Measurements from ENCODE around the gene PSMD12. TPM values are rescaled to one million over a fixed set of nuclear protein-coding genes. Genes with fewer than 3 reads are reported as not detected.

PSMD12 gene
- polyA plus RNA-seq, 1 donor from 2014 or later: 24.1 TPM

- no peaks in the 10 kb centered on the region for H3K36me3 ChIP-seq (ENCODE audit: insufficient read depth, low read length)
Measured at GRCh38 chr17:67375716-67376115, 9.3 kb upstream of the PSMD12 start.

GRCh38 chr17:67375054-67375427 is 8.7 kb upstream of the PSMD12 start:
- Histone ChIP-seq H3K9me2 (ENCODE audit: insufficient read depth, low read length) (no peaks in the 10 kb centered on the region), H3K79me2 (replicated peaks; ENCODE audit: insufficient read depth, low read length) (peaks cover 10% of the 10 kb centered on the region), H2AFZ (ENCODE audit: low read depth, low read length) (no peak overlapping the region), H3K4me3 (ENCODE audit: low read length) (no peak overlapping the region), H3K27ac (ENCODE audit: low read length) (no peak overlapping the region), H4K20me1 (ENCODE audit: insufficient read depth) (no peaks in the 10 kb centered on the region), H3K4me2 (ENCODE audit: low read length) (no peak overlapping the region), H3K27me3 (ENCODE audit: insufficient read depth, low read depth, low read length) (no peaks in the 10 kb centered on the region), H3F3A (ENCODE audit: insufficient read depth, low read length, poor library complexity, severe bottlenecking) (no peaks in the 10 kb centered on the region), H3K36me3 (ENCODE audit: insufficient read depth, low read length) (no peaks in the 10 kb centered on the region), H3K9ac (ENCODE audit: low read length) (no peak overlapping the region), H3K9me3 (ENCODE audit: low read length) (no peaks in the 10 kb centered on the region)
- TF ChIP-seq CTCF (IDR thresholded peaks at IDR 0.05; ENCODE audit: poor library complexity, severe bottlenecking) (no peak), EP300 (conservative IDR thresholded peaks at IDR 0.05; ENCODE audit: poor library complexity, severe bottlenecking) (no peak)

More at GRCh38 chr17:67375716-67376115, 9.3 kb upstream of the PSMD12 start:
- H3F3A ChIP-seq (ENCODE audit: insufficient read depth, low read length, poor library complexity, severe bottlenecking): no peaks in the 10 kb centered on the region
- peaks cover 14% of the 10 kb centered on the region for H3K79me2 ChIP-seq (replicated peaks; ENCODE audit: insufficient read depth, low read length)
- H3K27ac ChIP-seq (ENCODE audit: low read length): no peak overlapping the region
- H3K4me2 ChIP-seq (ENCODE audit: low read length): no peak overlapping the region
- no peak overlapping the region for H2AFZ ChIP-seq (ENCODE audit: low read depth, low read length)
- H3K27me3 ChIP-seq (ENCODE audit: insufficient read depth, low read depth, low read length): no peaks in the 10 kb centered on the region
- H3K9me3 ChIP-seq (ENCODE audit: low read length): no peaks in the 10 kb centered on the region
- H4K20me1 ChIP-seq (ENCODE audit: insufficient read depth): no peaks in the 10 kb centered on the region
- TF ChIP-seq EZH2 (IDR thresholded peaks at IDR 0.05; ENCODE audit: borderline replicate concordance, insufficient read depth, low read length, poor library complexity, severe bottlenecking): no peak
- no peak for TF ChIP-seq MXI1 (conservative IDR thresholded peaks at IDR 0.05; ENCODE audit: poor library complexity, severe bottlenecking)
- no peak for TF ChIP-seq REST (IDR thresholded peaks at IDR 0.05; ENCODE audit: borderline replicate concordance)
- TF ChIP-seq EP300 (conservative IDR thresholded peaks at IDR 0.05; ENCODE audit: poor library complexity, severe bottlenecking): no peak
- no peak for TF ChIP-seq CTCF (IDR thresholded peaks at IDR 0.05; ENCODE audit: poor library complexity, severe bottlenecking)
- no peak for TF ChIP-seq TAF1 (IDR thresholded peaks at IDR 0.05; ENCODE audit: low read depth)
- no peak for TF ChIP-seq RAD21 (conservative IDR thresholded peaks at IDR 0.05)
- no peak for TF ChIP-seq SMC3 (conservative IDR thresholded peaks at IDR 0.05; ENCODE audit: poor library complexity)
- TF ChIP-seq POLR2AphosphoS5 (IDR thresholded peaks at IDR 0.05): no peak
- no peak overlapping the region for H3K9ac ChIP-seq (ENCODE audit: low read length)
- no peaks in the 10 kb centered on the region for H3K9me2 ChIP-seq (ENCODE audit: insufficient read depth, low read length)
- H3K4me3 ChIP-seq (ENCODE audit: low read length): no peak overlapping the region

All from neural cell (in vitro differentiated cells).